ENCODE results near the gene PKNOX2.

Gene PKNOX2

DNA sequence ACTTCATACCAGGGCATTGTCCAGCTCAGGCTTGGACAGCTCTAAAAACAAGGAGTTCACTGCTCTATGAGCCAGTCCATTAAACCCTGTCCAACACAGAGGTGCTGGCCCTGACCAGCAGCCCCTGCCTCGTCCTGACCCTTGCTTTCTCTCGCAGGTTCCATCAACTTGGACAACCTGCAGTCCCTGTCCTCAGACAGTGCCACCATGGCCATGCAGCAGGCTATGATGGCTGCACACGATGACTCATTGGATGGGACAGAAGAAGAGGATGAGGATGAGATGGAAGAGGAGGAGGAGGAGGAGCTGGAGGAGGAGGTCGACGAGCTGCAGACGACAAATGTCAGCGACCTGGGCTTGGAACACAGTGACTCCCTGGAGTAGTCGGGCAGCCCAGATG, 266.5 kb downstream of the PKNOX2 start:
- H3K4me3 ChIP-seq (ENCODE audit: low read depth in 1 of 2, low read length in 1 of 2), result no peak overlapping the region
- H3K27me3 ChIP-seq, result peaks cover 9% of the 10 kb centered on the region
- no peaks in the 10 kb centered on the region for H3K9me3 ChIP-seq
- H3K4me1 ChIP-seq (ENCODE audit: control insufficient read depth in 1 of 2, insufficient read depth in 1 of 2, low read depth in 1 of 2, low read length in 1 of 2), result no peaks in the 10 kb centered on the region
- no peaks in the 10 kb centered on the region for H3K36me3 ChIP-seq
- TF ChIP-seq, protein P1, sequence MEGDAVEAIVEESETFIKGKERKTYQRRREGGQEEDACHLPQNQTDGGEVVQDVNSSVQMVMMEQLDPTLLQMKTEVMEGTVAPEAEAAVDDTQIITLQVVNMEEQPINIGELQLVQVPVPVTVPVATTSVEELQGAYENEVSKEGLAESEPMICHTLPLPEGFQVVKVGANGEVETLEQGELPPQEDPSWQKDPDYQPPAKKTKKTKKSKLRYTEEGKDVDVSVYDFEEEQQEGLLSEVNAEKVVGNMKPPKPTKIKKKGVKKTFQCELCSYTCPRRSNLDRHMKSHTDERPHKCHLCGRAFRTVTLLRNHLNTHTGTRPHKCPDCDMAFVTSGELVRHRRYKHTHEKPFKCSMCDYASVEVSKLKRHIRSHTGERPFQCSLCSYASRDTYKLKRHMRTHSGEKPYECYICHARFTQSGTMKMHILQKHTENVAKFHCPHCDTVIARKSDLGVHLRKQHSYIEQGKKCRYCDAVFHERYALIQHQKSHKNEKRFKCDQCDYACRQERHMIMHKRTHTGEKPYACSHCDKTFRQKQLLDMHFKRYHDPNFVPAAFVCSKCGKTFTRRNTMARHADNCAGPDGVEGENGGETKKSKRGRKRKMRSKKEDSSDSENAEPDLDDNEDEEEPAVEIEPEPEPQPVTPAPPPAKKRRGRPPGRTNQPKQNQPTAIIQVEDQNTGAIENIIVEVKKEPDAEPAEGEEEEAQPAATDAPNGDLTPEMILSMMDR (IDR thresholded peaks at IDR 0.05), result no peak
- H3K27ac ChIP-seq, result no peak overlapping the region

DNA sequence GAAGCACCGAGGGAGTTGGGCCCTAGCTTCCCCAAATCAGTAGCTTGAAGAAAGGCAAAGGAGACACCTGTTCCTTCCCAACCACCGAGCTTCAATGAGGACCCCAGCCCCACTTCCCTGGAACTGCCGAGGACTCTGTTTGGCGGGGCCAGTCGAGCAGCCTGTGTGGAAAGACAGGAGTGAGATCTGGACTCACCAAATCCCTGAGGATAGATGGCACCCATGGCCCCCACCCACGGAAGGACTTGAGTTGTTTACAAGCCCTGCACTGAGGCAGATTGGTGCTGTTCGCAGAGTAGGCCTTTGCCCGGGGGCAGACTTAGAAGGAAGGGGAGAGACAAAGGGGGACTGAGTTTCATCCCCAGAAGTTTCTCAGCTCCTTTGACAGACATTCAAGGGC, 266.9 kb downstream of the PKNOX2 start:
- peaks cover 9% of the 10 kb centered on the region for H3K27me3 ChIP-seq
- no peaks in the 10 kb centered on the region for H3K9me3 ChIP-seq
- no peaks in the 10 kb centered on the region for H3K36me3 ChIP-seq
- no peak overlapping the region for H3K27ac ChIP-seq
- no peaks in the 10 kb centered on the region for H3K4me1 ChIP-seq (ENCODE audit: control insufficient read depth in 1 of 2, insufficient read depth in 1 of 2, low read depth in 1 of 2, low read length in 1 of 2)
- no peak overlapping the region for H3K4me3 ChIP-seq (ENCODE audit: low read depth in 1 of 2, low read length in 1 of 2)
- TF ChIP-seq, protein P1 (IDR thresholded peaks at IDR 0.05), result no peak

DNA sequence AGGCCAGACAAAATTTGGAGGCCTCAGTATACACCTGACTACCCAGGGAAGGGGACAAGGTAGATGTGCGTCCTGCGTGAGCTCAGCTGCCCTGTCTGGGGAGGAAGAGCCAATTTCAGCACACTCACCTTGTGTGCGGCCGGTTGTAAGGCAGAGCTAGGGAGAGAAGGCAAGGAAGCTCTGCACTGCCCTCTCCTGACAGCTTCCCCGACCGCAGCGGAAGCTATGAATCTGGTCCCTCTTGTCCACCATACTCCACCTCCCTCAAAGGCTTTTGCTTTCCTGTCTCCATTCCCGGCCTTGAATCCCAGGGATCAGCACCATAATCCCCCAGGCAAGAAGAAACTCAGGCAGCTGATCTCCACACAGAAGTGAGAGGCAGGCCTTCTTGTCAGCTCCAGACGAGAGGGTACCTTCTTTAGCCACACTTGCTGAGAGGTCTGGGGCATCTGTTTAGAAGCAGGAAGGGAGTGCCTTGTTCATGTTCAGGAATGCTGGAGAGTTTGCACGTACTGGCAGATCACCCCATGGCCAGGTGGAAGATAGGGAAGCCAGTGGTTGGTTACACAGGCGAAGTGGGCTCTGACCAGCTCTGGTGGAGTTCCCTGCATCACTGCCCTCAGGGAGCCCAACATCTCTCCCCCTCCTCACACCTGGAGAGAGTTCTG, 269.0 kb downstream of the PKNOX2 start:
- TF ChIP-seq, protein P1 (IDR thresholded peaks at IDR 0.05), result no peak

DNA sequence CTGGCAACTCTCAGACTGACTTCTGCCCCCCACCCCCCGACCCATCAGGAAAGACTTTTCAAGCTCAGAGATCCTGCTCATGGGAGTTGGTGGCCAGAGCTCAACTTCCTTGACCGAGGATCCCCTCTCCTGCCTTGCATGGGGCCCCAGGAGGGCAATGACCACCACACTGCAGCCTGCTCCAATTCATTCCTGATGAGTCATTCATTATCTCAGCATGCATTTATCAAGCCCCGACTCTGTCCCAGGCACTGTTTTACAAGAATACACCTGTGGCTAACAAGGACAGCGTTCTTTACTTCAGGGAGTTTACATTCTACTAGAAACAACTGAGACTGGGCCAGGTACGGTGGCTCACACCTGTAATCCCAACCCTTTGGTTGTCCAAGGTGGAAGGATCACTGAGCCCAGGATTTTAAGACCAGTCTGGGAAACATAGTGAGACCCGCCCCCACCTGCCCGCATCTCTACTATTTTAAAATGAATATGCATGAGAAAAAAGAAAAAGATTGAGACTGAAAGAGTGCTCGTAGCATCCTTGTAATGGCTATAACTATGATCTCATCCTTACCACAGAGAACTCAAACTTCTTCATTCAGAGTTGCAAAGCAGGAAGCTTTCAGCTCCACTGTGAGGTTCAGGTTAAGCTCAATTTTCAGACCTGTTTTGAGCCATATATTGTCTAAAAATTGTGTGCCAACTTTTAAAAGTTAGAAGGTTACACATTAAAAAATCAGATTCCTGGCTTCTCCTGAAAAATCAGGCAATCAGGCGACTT, 271.1 kb downstream of the PKNOX2 start:
- H3K4me1 ChIP-seq (ENCODE audit: control insufficient read depth in 1 of 2, insufficient read depth in 1 of 2, low read depth in 1 of 2, low read length in 1 of 2), result no peaks in the 10 kb centered on the region

More for the DNA sequence above, 269.0 kb downstream of the PKNOX2 start:
- no peaks in the 10 kb centered on the region for H3K36me3 ChIP-seq
- H3K4me3 ChIP-seq (ENCODE audit: low read depth in 1 of 2, low read length in 1 of 2), result no peak overlapping the region
- no peaks in the 10 kb centered on the region for H3K9me3 ChIP-seq
- H3K27me3 ChIP-seq, result peaks cover 14% of the 10 kb centered on the region
- H3K27ac ChIP-seq, result no peak overlapping the region
- H3K4me1 ChIP-seq (ENCODE audit: control insufficient read depth in 1 of 2, insufficient read depth in 1 of 2, low read depth in 1 of 2, low read length in 1 of 2), result no peaks in the 10 kb centered on the region

DNA sequence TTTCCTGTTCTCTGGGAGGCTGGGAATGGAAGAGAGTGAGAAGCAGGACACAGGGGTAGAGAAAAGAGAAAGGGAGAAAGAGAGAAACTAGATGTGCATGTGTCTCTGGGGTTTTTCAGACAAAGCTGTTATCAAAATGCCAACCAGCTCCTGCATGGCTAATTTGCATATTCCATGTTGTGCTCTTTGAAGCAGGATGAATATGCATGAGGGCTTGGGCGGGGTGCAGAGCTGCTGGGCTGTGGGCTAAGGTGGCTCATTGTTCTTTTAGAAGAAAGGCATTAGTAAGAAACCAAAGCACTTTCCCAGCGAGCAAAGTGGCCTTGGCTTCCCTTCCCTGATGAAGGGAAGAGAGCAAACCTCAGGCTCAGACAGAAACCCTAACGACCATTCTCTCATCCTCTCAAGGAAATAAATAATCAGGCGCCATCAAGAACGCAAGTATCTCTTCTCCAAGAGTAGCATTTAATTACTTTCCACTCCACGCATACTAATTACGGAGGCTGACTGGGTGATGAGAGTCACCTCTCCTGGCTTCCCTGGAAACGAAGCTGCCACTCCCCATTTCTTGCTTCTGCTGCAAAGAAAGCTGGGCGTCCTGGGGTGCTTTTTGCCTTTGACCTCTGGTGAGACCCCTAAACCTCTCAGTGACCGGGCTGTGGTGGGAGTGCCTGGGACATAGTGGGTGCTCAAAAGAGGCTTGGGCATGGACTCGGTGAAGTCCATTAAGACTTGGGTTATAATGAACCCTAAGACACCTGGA, 277.3 kb downstream of the PKNOX2 start:
- H3K4me1 ChIP-seq (ENCODE audit: control insufficient read depth in 1 of 2, insufficient read depth in 1 of 2, low read depth in 1 of 2, low read length in 1 of 2), result no peaks in the 10 kb centered on the region
- no peak overlapping the region for H3K4me3 ChIP-seq (ENCODE audit: low read depth in 1 of 2, low read length in 1 of 2)
- no peak overlapping the region for H3K27ac ChIP-seq
- peaks cover 66% of the 10 kb centered on the region for H3K27me3 ChIP-seq
- H3K36me3 ChIP-seq, result no peaks in the 10 kb centered on the region
- TF ChIP-seq, protein P1 (IDR thresholded peaks at IDR 0.05), result no peak
- no peaks in the 10 kb centered on the region for H3K9me3 ChIP-seq

More for the DNA sequence above, 271.1 kb downstream of the PKNOX2 start:
- Histone ChIP-seq H3K27me3 (peaks cover 31% of the 10 kb centered on the region), H3K4me3 (ENCODE audit: low read depth in 1 of 2, low read length in 1 of 2) (no peak overlapping the region), H3K27ac (no peak overlapping the region), H3K9me3 (no peaks in the 10 kb centered on the region), H3K36me3 (no peaks in the 10 kb centered on the region)
- TF ChIP-seq, protein P1 (IDR thresholded peaks at IDR 0.05), result no peak
